WTC11 (cell line): ENCODE results near the gene LCNL1. TPM values are rescaled to one million over a fixed set of nuclear protein-coding genes. Genes with fewer than 3 reads are reported as not detected.

Experiments used
- ATAC-seq: fragments of 200-7000 bp; cut with Tn5 transposase; 2 replicates; pipeline ENCODE4 v1.10.0; 2021; ENCODE audit warnings: mild to moderate bottlenecking, moderate library complexity
- CTCF ChIA-PET: fragments of 300-600 bp; sonication (Branson Sonifier 250); formaldehyde crosslinking; loops from one replicate; lab custom pipeline; 2021; ENCODE audit warnings: antibody characterized with exemption; lab: Charles Lee
- POLR2A ChIA-PET: fragments of 350-600 bp; sonication (Branson Sonifier 250); formaldehyde crosslinking; loops from one replicate; lab custom pipeline; 2021; ENCODE audit warnings: antibody characterized with exemption; lab: Charles Lee
- DNase-seq: peaks from one replicate; pipeline ENCODE4 v3.0.0; 2021; ENCODE audit warnings: low spot score
- H3K27ac Mint-ChIP-seq: 2 replicates; pipeline ENCODE4 v1.8.0; 2021; ENCODE audit warnings: mixed read lengths
- H3K27me3 Mint-ChIP-seq: 2 replicates; pipeline ENCODE4 v1.8.0; 2021; ENCODE audit warnings: low read depth, mild to moderate bottlenecking, moderate library complexity, mixed read lengths
- H3K36me3 Mint-ChIP-seq: 2 replicates; pipeline ENCODE4 v1.8.0; 2021; ENCODE audit warnings: mixed read lengths
- H3K4me1 Mint-ChIP-seq: 2 replicates; pipeline ENCODE4 v1.8.0; 2022; ENCODE audit warnings: mixed read lengths
- H3K4me3 Mint-ChIP-seq: 2 replicates; pipeline ENCODE4 v1.8.0; 2021; ENCODE audit warnings: mild to moderate bottlenecking, moderate library complexity, mixed read lengths
- H3K9me3 Mint-ChIP-seq: 2 replicates; pipeline ENCODE4 v1.8.0; 2021; ENCODE audit warnings: mixed read lengths
- CBFB ChIP-seq: sonication (generic); formaldehyde crosslinking; IDR thresholded peaks from 2 replicates; pipeline ENCODE4 v1.8.1; 2022; ENCODE audit warnings: mild to moderate bottlenecking, low read depth, missing genetic modification reagents
- CTCF ChIP-seq: fragments of 200-600 bp; IDR thresholded peaks from 2 replicates; pipeline ENCODE4 v1.8.0; 2022; ENCODE audit warnings: antibody characterized with exemption
- E2F5 ChIP-seq: sonication (generic); formaldehyde crosslinking; IDR thresholded peaks from 2 replicates; pipeline ENCODE4 v1.8.1; 2022; ENCODE audit warnings: mild to moderate bottlenecking, moderate library complexity, missing genetic modification reagents
- FOXK1 ChIP-seq: sonication (generic); formaldehyde crosslinking; IDR thresholded peaks from 2 replicates; pipeline ENCODE4 v1.8.0; 2022; ENCODE audit warnings: mild to moderate bottlenecking, moderate library complexity, missing genetic modification reagents
- HMGXB4 ChIP-seq: sonication (generic); formaldehyde crosslinking; IDR thresholded peaks from 2 replicates; pipeline ENCODE4 v1.8.1; 2023; ENCODE audit warnings: mild to moderate bottlenecking, moderate library complexity, missing genetic modification reagents
- JAZF1 ChIP-seq: fragments of 250-450 bp; sonication (Bioruptor Pico); IDR thresholded peaks from 2 replicates; pipeline ENCODE4 v1.9.0; 2021; ENCODE audit warnings: moderate library complexity, mild to moderate bottlenecking, inconsistent platforms
- JUN ChIP-seq: sonication (generic); formaldehyde crosslinking; IDR thresholded peaks from 2 replicates; pipeline ENCODE4 v1.8.0; 2023; ENCODE audit warnings: mild to moderate bottlenecking, missing genetic modification reagents
- MAX ChIP-seq: sonication (generic); formaldehyde crosslinking; IDR thresholded peaks from 2 replicates; pipeline ENCODE4 v1.8.0; 2022; ENCODE audit warnings: mild to moderate bottlenecking, missing genetic modification reagents
- PRDM15 ChIP-seq: sonication (generic); formaldehyde crosslinking; IDR thresholded peaks from 2 replicates; pipeline ENCODE4 v1.8.0; 2022; ENCODE audit warnings: missing genetic modification reagents
- PREB ChIP-seq: sonication (generic); formaldehyde crosslinking; IDR thresholded peaks from 2 replicates; pipeline ENCODE4 v1.8.1; 2022; ENCODE audit warnings: mild to moderate bottlenecking, missing genetic modification reagents, moderate library complexity, borderline replicate concordance
- PRRX2 ChIP-seq: fragments of 250-450 bp; sonication (Bioruptor Pico); IDR thresholded peaks from 2 replicates; pipeline ENCODE4 v1.8.0; 2021; ENCODE audit warnings: mild to moderate bottlenecking
- RORB ChIP-seq: fragments of 250-450 bp; sonication (Bioruptor Pico); IDR thresholded peaks from 2 replicates; pipeline ENCODE4 v1.9.0; 2021; ENCODE audit warnings: mild to moderate bottlenecking
- ZNF121 ChIP-seq: sonication (generic); formaldehyde crosslinking; IDR thresholded peaks from 2 replicates; pipeline ENCODE4 v1.8.0; 2023; ENCODE audit warnings: missing genetic modification reagents
- ZNF317 ChIP-seq: sonication (generic); formaldehyde crosslinking; IDR thresholded peaks from 2 replicates; pipeline ENCODE4 v1.8.1; 2023; ENCODE audit warnings: low read depth, mild to moderate bottlenecking, moderate library complexity, missing genetic modification reagents, borderline replicate concordance
- ZNF423 ChIP-seq: fragments of 250-450 bp; sonication (Bioruptor Pico); IDR thresholded peaks from 2 replicates; pipeline ENCODE4 v2.1.2; 2022; ENCODE audit warnings: mild to moderate bottlenecking, moderate library complexity
- ZNF532 ChIP-seq: fragments of 250-450 bp; sonication (Bioruptor Pico); IDR thresholded peaks from 2 replicates; pipeline ENCODE4 v1.9.0; 2021; ENCODE audit warnings: mild to moderate bottlenecking, borderline replicate concordance
- total RNA-seq: library from RNA; stranded (reverse); gene quantifications from 3 replicates; pipeline ENCODE4 v1.2.3, GENCODE V29; 2021

Gene LCNL1
- total RNA-seq, 1 experiment from 2014 or later, result 0.50 TPM

- TF ChIP-seq CTCF, result 0 out of 2 replicates have a peak, but pooled peaks have one; percentile 9
- TF ChIP-seq ZNF317 (CRISPR knock-in tag), result no peak
- 0 out of 2 replicates have a peak, but pooled peaks have one; percentile 24 for TF ChIP-seq E2F5 (CRISPR knock-in tag)
- TF ChIP-seq MAX (CRISPR knock-in tag), result 0 out of 2 replicates have a peak, but pooled peaks have one; percentile 12
- no peak for TF ChIP-seq FOXK1 (CRISPR knock-in tag)
- TF ChIP-seq ZNF423, result peak; percentile 94
- peak; percentile 70; the same call in 1 of the 2 replicates for TF ChIP-seq HMGXB4 (CRISPR knock-in tag)
- no peak for TF ChIP-seq CBFB (CRISPR knock-in tag)
- 0 out of 2 replicates have a peak, but pooled peaks cover 2% of the 10 kb centered on the region for H3K4me1 Mint-ChIP-seq
- H3K4me3 Mint-ChIP-seq, result peak overlapping the region; percentile 58
- H3K27me3 Mint-ChIP-seq, result peaks cover 17% of the 10 kb centered on the region
- ChIA-PET POLR2A (interaction anchor here (1.6 kb wide), 1 partner anchor 195 kb away, joined by 3 read pairs; no protein-coding TSS in a partner anchor), CTCF (interaction anchor here (0.6 to 4.1 kb wide), 82 partner anchors 8 to 431 kb away, joined by 3 to 58 read pairs (median 7); partner anchors contain the start of genes AJM1, CCDC183, CLIC3 and ENTPD2)
- DNase-seq (peak; percentile 62), ATAC-seq (peak; percentile 60)
- no peak overlapping the region for H3K27ac Mint-ChIP-seq
- no peaks in the 10 kb centered on the region for H3K36me3 Mint-ChIP-seq
- no peaks in the 10 kb centered on the region for H3K9me3 Mint-ChIP-seq
Measured at GRCh38 chr9:137028263-137029057, 45.7 kb downstream of the LCNL1 start.

GRCh38 chr9:137029058-137029936 is 46.5 kb downstream of the LCNL1 start:
- DNase-seq, result peak; percentile 95
- POLR2A ChIA-PET, result interaction anchor here (1.6 kb wide), 1 partner anchor 194 kb away, joined by 3 read pairs; no protein-coding TSS in a partner anchor
- no peaks in the 10 kb centered on the region for H3K36me3 Mint-ChIP-seq
- peak overlapping the region; percentile 58 for H3K4me3 Mint-ChIP-seq
- CTCF ChIA-PET, result interaction anchor here (0.6 to 4.1 kb wide), 98 partner anchors 9 to 430 kb away, joined by 3 to 58 read pairs (median 6); partner anchors contain the start of genes AJM1, CCDC183, CLIC3 and CYSRT1
- ATAC-seq, result peak; percentile 74
- no peaks in the 10 kb centered on the region for H3K9me3 Mint-ChIP-seq
- peaks cover 17% of the 10 kb centered on the region for H3K27me3 Mint-ChIP-seq
- H3K4me1 Mint-ChIP-seq, result 0 out of 2 replicates have a peak, but pooled peaks cover 2% of the 10 kb centered on the region
- no peak overlapping the region; the same call in 1 of the 2 replicates for H3K27ac Mint-ChIP-seq
- TF ChIP-seq PREB (CRISPR knock-in tag), result no peak
- no peak for TF ChIP-seq ZNF532
- TF ChIP-seq JAZF1 (CRISPR knock-in tag), result no peak
- TF ChIP-seq PRRX2 (CRISPR knock-in tag), result no peak
- TF ChIP-seq PRDM15, result 0 out of 2 replicates have a peak, but pooled peaks have one; percentile 5
- peak; percentile 54; the same call in 1 of the 2 replicates for TF ChIP-seq ZNF121
- no peak for TF ChIP-seq JUN (CRISPR knock-in tag)
- TF ChIP-seq FOXK1 (CRISPR knock-in tag), result no peak
- TF ChIP-seq RORB (CRISPR knock-in tag), result no peak
